GM21381 (cell line): Measurements from ENCODE around the gene NLN.
"Not testable (repeated sequence)": the region's sequence is repeated elsewhere in the genome, so short reads cannot be mapped to it uniquely, and the experiment has no call there.

Experiments used
- ATAC-seq: cut with Tn5 transposase; IDR thresholded peaks from one replicate; pipeline ENCODE4 v1.9.1; 2021; ENCODE audit warnings: mild to moderate bottlenecking, moderate library complexity; ENCODE audit not compliant: unreplicated experiment

The NLN gene

DNA sequence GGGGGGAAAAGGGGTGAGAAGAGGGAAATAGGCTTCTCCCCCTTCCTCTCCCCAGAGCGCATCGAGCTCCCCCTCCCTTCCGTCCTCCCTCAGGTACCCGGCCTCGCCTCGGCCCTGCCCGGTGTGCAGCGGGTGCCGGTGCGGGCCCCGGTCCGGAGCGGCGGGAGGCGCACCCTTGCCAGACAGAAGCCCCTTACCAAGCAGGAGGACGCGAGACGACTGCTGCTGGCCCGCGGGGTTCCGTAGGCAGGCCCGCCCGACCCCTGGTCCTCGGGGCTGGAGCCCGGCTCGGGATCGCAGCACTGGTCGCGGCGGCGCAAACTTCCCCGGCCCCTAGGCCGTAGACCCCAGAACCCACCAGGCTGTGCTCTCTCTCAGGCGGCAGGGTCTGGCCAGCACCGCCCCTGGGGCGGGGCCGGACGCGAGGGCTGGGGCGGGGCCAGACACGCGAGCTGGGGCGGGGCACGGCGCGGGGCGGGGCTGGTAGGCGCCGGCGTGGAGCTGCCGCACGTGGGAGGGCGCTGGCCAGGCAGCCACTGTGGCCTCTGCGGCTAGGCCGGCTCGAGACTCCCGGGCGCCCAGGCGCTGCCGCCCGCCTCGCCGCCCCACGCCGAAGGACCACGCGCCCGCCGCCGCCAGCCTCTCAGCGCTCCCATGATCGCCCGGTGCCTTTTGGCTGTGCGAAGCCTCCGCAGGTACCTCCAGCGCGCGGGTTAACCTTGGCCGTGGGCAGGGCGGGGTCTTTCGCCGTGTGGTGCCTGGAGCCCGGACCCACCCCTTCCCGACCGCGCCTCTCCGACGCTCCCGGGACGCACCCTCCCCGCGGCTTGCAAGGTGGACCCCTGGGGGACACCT, at the start of gene NLN, which contains the start of gene SGTB:
Gene NLN, plus strand, starts transcription at position 486 of the 855 bp plus-strand sequence. Its CDS starts 169 bp downstream, at position 655.
Gene SGTB, minus strand, starts transcription at position 390 of the 855 bp plus-strand sequence. CDS start 1,302 bp downstream, outside the sequence.
- ATAC-seq: peak; percentile 89

DNA sequence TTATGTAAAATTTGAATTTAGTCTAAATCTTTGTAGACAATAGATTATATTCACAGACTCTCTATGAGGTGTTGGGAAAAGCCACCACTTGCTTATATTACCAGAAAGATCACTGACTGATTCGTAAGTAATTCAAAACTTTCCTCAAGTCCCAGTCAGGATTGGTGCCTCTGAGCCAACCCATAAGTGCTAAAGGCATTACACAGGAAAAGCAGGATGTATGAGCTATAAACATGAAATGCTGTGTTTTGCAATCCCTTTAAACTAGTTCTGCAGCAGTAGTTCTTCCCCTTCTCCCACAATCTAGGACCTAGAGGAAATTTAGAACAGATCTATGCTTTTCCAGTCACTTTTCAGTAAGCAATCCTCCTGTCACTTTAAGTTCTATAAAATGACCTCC, 49.2 kb upstream of the NLN start:
- ATAC-seq: no peak

DNA sequence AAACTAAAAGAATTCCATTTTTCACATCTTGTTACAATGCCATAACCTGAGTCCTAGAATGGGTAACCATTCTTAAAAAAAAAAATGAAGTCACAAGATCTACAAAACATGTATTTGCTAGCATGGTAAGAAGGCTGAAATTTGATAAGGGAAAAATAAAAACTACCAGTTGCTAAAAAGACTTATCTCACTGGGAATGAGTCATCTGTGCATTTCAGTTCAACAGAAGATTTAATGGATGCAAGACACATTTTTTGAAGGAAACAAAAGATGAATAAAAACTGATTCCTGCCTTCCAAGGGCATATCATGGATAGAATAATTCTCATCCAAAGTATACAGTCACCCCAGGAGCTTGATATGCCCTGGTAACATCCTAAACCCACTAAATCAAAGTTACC, 47.3 kb upstream of the NLN start:
- ATAC-seq: no peak

DNA sequence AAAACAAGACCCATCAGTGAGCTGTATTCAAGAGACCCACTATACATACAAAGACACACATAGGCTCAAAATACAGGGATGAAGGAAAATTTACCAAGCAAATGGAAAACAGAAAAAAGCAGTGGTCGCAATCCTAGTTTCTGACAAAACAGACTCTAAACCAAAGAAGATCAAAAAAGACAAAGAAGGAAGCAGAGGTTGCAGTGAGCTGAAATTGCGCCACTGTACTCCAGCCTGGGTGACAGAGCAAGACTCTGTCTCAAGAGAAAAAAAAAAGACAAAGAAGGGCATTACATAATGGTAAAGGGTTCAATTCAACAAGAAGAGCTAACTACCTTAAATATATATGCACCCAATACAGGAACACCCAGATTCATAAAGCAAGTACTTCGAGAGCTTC, 45.9 kb upstream of the NLN start:
- not testable (repeated sequence) for ATAC-seq

DNA sequence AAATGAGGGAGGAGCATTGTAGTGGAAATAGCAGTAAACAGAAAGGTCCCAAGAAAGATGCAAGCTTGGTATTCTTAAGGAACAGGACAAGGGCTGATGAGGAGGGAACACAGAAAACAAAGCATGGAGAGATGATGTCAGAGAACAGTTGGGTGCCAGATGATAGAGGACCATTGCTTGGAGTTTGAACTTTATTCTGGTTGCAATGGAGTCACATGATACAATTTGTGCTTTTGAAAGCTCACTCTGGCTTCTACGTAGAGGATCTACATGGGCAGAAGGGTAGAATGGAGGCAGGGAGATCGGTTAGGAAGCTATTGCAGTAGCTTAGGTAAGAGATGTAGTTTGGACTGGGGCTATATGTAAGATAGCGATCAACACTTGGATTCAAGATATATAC, 39.9 kb upstream of the NLN start:
- no peak for ATAC-seq

DNA sequence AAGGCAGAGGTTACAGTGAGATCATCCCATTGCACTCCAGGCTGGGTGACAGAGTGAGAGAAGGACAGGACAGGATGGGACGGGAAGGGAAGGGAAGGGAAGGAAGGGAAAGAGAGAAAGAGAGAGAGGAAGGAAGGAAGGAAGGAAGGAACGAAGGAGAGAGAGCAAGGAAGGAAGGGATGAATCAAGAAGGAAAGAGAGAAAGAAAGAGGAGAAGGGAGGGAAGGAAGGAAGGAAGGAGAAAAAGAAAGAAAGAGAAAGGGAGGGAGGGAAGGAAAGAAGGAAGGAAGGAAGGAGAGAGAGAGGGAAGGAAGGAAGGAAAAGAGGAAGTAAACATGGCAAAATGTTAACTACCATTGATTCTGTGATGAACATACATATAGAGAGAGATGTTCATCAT, 28.9 kb upstream of the NLN start:
- ATAC-seq: no peak

DNA sequence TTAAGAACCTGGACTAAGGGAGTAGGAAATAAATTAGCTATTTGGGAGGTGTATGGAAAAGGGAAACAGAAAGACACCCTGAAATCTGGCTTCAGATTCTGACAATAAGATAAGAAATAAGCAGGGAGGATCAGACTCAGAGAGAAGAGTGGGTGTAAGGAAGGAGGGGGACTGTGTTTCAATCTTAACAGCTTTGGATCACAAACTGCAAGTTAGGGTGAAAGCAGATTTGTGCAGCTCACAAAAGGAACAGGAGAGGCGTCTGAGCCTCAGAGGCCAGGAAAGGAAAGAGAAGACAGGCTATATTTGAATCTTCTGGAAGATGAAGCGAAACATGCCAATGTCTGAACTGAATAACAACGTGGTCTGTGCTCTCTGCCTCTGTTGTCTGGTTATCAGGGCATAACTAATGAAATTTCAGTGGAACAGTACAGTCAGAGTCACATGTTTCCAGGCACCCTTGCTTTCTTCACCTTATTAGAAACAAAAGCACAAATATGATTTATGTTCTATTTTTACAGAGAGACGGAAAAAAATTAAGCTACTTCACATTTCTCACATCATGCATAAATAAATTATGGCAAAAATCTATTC, 26.7 kb upstream of the NLN start:
- no peak for ATAC-seq

DNA sequence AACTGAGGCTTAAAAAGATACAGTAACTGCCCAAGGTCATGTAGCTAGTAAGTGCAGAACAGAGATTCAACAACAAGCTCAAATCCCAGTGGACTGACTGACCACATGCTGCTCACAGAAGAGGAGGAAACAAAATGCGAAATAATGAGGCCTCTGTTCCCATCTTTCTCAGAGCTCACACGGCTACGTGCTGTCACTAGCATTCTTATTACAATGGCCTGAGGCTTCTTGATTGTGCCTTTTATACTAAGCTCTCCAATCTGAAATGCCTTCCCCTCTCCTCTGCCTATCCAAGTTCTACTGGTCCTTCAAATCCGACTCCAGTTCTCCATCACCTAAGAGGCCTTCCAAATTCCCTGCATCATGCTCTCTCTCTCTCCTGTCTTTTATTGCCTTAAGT, 26.1 kb upstream of the NLN start:
- ATAC-seq: no peak

DNA sequence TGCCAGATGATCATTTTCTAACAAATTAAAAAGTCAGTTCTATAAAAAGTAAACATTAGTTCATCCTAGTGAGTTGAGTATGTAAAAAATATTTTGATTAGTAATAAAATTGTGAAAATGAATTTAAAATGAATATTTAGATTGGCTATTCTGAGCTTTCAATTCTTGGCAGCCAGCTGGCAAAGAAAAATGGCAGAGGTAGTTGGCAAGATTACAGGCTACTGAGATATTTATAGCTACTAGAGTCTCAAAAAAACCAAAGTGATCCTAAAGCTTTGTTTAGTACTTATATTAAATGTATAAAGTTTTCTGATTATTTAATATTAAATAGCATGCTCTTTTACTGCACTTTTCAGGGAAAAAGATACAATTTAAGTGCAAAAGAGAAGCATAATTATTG, 25.1 kb upstream of the NLN start:
- ATAC-seq: no peak

DNA sequence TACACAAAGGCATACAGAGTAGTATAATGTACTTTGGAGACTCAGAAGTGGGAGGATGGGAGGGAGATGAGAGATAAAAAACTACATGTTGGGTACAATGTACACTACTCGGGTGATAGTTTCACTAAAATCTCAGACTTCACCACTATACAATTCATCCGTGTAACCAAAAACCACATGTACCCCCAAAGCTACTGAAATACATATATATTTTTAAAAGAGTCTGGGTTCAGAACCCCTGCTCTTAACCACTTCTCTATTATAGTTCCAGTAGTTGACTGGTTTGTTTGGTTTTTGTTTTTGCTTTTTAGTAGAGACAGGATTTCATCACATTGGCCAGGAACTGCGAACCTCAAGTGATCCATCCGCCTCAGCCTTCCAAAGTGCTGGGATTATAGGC, 22.7 kb upstream of the NLN start:
- no peak for ATAC-seq

DNA sequence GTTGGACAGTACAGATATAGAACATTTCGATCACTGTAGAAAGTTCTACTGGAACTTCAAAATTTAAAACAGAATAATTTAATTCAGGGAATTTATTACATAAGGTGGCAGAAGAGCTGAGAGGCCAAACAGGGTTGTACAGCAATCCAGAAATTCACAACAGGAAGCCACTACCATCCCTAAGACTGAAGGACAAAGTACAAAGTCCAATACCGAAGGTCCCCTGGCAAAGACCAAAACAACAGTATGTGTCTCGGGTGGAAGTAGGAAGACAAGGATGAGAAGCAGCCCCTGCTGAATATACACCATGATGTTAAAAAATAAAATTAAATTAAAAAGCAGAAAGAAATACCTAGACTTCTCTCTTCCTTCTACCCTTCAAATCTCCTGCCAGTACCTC, 20.0 kb upstream of the NLN start:
- no peak for ATAC-seq

DNA sequence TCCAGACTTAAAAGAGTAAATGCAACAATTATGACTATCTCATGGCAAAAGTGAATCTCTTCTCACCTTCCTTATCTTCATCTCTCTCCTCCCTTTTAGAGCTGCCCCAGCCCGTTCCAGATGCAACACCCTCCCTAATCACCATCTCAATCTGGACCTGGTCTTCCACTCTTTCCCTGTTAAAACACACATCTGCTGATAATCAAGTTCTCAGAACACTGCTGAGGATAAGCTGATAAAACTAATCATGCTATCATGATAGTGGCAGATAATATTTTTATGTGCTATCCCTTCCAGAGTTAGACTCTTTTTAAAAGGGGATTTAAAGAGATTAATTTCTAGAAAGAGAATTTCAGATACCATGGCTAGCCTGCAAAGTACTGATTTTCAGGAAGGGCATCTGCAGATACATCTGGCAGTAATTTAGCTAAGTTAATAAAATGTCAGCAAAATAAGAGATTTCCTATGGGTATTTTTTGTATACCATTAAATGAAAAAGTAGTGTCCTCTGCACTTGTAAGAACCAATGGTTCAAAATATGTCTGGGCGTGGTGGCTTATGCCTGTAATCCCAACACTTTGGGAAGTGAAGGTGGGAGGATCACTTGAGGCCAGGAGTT, 17.3 kb upstream of the NLN start:
- ATAC-seq: no peak

DNA sequence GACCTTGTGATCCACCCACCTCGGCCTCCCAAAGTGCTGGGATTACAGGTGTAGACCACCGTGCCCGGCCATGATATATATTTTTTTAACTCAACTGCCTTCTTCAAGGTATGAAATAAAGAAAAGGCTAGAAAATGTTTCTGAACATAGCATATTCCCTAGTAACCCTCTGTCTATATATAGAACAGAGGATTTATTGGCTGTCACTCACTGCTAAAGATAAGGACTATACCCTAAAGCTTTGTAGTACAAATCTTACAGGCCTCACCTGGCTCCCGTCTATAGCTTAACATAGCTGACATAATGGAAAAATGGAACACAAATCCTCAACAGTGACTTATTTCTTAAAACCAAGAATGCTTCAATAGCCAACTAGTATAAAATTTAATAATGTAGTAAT, 14.3 kb upstream of the NLN start:
- ATAC-seq: no peak

DNA sequence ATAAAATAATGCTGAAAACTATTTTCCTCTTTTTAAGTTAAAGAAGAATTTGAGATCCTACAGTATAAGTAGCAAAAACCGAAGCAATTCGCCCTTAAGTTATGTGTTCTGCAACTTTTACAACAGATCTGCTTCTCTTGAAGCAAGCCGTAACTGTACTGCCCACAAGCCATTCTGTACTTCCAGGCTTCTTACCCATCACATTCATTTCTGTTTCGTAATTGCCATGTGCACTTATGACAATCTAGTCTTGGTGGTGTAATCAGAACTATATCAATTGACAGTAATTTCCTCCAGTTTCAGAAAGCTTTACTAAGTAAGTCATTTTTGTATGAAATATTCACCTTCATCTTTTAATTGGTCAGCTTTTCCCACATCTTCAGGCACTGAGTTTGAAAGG, 13.9 kb upstream of the NLN start:
- no peak for ATAC-seq

DNA sequence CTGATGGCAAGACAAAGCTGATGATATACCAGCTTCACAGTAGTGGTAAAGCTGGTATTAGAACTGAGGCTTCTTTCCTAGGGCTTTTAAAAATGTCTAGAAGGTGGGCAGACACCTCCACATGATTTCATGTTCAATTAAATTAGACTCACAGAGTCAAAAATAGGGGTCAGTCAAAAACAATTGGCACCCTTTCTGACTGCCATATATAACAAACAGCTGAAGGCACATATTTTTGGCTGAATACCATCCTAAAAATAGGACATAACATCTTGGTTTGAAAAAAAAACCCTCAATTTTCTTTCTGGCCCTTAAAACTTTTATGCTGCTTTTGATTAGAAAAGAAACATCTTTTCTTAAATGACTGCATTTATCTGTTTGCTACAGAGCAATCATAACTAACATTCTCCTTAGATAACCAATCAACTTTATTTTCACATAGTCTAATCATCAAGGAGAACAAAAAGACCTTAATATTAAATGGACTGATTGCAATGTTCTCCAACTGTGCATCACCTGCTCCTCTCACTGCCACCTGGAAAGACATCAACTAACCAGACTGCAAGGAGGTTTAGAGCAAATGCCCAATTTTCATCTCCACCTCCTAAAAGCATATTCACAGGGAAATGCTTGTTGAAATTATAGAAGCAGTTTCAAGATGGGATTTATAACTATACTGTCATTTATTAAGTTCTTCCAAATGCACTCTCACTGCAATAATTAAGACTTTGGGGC, 3.3 kb upstream of the NLN start:
- ATAC-seq: no peak

DNA sequence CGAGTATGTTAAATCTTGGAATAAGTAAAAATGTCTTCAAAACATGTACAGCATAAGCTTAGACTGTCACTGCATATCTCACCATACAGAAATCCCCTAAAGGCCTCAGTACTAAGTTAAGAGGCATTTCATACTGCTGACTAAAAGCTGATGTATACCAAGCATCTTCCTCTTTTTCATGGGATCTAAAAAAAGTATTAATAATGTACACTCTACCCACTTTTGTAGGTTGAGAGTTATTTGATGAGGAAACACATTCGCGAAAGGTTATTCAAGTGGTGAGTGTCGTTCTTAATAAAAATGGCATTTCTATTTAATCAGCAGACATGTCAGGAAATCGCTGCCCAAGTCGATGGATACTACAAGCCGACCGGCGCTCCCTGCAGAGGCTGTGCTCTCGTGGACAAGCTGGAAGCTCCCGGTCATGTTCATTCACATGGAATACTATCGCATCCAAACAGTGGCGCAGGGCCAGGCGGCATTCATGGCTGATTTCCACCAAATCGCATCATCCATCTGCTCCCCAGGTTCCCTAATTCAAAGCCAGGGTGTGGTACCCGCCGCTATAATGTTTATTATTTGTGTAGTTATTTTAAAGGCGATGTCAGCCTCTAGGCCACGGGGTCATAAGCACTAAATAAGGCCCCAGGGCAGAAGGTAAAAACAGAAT, 820 bp upstream of the NLN start:
- peak; percentile 5 for ATAC-seq

DNA sequence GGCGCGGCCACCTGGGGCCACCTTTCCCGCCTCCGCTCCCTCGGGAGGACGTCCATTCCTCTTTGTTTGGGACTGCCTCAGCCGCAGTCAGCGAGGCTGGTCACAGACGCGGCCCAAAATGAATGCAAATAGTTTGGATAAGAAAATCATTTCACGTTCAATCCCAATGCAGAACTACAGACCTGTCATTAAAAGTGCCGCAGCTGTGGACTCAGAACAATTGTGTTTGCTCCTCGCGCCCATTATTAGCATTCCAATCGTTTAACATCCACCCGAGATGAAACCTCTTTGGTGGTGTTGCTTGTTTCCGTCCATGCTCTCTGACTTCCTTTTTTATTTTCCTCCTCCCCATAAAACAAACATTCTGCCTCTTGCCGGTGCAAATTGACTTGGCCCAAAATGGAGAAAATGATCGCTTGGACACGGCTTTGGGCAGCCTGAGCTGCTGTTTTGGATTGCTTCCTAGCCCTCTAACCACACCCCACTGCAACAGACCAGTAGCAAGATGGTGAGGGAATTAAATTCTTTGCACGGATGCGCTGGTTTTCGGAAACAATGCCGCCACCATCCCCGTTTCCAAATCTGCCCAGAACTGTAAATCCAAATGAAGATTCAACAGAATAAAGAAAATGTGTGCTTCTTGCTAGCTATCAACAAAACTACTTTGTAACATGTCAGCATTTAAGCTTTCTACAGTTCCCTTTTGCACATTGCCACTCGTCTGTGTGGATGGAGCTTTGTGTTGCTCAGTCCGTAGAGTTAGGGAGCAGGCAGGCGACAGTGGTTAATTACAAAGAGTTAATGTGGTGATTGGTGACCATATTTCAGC, 784 bp downstream of the NLN start:
- ATAC-seq: no peak

DNA sequence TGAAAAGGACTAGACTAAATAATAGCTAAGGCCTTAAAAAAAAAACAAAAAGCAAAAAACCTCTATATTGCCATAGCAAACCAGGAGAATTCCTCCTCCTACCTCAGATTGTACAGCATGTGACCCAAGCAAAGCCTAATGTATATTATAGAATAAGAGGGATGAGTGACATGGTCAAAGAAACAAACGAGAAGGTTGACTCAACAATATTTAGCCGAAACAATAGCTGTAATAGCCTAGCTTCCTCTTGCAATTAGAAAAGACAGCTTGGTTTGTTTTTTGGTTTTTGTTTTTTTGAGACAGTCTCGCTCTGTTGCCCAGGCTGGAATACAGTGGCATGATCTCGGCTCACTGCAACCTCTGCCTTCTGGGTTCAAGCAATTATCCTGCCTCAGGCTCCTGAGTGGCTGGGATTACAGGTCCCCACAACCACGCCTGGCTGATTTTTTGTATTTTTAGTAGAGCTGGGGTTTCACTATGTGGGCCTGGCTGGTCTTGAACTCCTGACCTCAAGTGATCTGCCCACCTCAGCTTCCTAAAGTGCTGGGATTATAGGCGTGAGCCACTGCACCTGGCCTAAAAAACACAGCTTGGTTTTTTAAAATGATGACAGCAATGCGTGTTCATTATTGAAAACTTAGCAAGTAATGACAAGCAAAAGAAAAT, 5.6 kb downstream of the NLN start:
- ATAC-seq: no peak

DNA sequence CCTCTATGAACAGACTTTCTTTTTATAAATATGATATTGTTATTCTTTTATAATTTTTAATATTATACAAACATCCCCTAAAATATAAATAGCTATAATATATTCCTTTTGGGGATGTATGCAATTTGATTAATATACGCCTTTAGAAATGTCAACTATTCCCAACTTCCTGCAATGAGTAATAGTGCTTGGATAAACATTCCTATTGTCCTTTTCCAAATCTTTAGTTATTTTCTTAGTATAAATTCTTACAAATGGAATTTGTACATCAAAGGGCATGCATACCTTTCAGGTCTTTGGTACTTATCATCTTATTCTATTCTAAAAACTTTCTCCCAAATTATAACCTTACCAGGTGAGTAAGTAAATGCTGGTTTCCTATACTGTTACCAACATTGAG, 6.2 kb downstream of the NLN start:
- no peak for ATAC-seq
